ENCODE measurements around the gene TMEM247. TPM values are rescaled to one million over a fixed set of nuclear protein-coding genes. Genes with fewer than 3 reads are reported as not detected.
A peak's percentile ranks its signal among the peaks of the same experiment; 100 is the strongest.

Gene TMEM247
- total RNA-seq, 2 donors from 2014 or later = 2.6 TPM; not detected in 1

- WGBS = 83% methylated on average over 1 of the region's 1 CpG
- no peak overlapping the region for H3K27ac ChIP-seq
- no peak overlapping the region for H3K4me3 ChIP-seq
- no peaks in the 10 kb centered on the region for H3K36me3 ChIP-seq
- intact Hi-C loops (cut with DNase I) = no loop called here
- TF ChIP-seq CTCF (IDR thresholded peaks at IDR 0.05) (no peak), POLR2A (IDR thresholded peaks at IDR 0.05) (no peak), POLR2AphosphoS5 (IDR thresholded peaks at IDR 0.05) (no peak)
- H3K9me3 ChIP-seq = no peaks in the 10 kb centered on the region
- no peaks in the 10 kb centered on the region for H3K27me3 ChIP-seq (replicated peaks; ENCODE audit: insufficient read depth)
- H3K4me1 ChIP-seq (replicated peaks) = no peaks in the 10 kb centered on the region
- DNase-seq (ENCODE audit: low spot score) = no peak
Measured at GRCh38 chr2:46517485-46517884, 38.1 kb downstream of the TMEM247 start.

DNA sequence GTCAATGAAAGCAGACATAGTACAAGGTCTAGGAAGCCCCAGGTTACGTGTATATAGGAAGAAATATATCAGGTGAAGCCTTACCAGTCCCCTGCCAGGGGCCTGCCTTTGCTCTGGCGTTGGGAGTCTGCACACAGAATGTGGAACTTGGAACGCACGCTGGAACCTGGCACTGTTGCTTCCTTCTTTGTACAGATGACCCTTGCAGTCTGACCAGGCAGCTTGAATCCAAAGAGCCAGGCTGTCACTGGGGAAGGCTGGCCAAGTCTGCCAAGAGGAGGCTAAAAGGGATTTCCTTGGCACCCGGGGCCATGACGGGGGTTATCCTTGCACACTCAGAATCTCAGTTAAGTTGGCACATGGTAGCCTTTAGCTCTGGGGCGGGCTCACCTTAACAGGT, 39.5 kb downstream of the TMEM247 start:
- Histone ChIP-seq H3K4me1 (replicated peaks) (no peaks in the 10 kb centered on the region), H3K27me3 (replicated peaks; ENCODE audit: insufficient read depth) (no peaks in the 10 kb centered on the region), H3K36me3 (no peaks in the 10 kb centered on the region), H3K9me3 (no peaks in the 10 kb centered on the region), H3K27ac (no peak overlapping the region), H3K4me3 (no peak overlapping the region)
- intact Hi-C loops (cut with DNase I) = no loop called here
- DNase-seq (ENCODE audit: low spot score) = no peak
- WGBS = 73% methylated on average over 7 of the region's 7 CpGs
- TF ChIP-seq CTCF (IDR thresholded peaks at IDR 0.05) (no peak), POLR2A (IDR thresholded peaks at IDR 0.05) (no peak), POLR2AphosphoS5 (IDR thresholded peaks at IDR 0.05) (no peak)

DNA sequence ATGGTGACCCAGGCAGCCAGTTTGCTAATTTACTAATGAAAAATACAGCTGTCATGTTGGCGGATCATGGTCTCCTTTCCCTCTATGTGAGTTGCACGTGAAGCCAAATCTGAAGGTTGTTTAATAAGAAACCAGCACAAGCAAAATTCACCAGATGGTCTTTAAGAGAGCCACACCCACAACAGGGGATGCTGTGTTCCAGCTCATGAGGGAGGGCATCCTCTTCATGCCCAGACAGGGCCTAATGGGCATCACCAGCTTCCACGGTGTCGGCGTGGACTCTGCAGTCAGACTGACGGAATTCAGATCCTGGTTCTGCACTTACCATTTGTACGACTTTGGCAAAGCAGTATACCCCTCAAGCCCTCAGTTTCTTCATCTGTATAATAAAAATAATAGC, 39.9 kb downstream of the TMEM247 start:
- intact Hi-C loops (cut with DNase I) = no loop called here

GRCh38 chr2:46520130-46520711, 40.9 kb downstream of the TMEM247 start:
- peak overlapping the region; percentile 1 to 35 for H3K27ac ChIP-seq
- WGBS = 70% methylated on average over 10 of the region's 10 CpGs

More for the DNA sequence above, 39.9 kb downstream of the TMEM247 start:
- Histone ChIP-seq H3K36me3 (no peaks in the 10 kb centered on the region), H3K4me1 (replicated peaks) (no peaks in the 10 kb centered on the region), H3K9me3 (no peaks in the 10 kb centered on the region), H3K27me3 (replicated peaks; ENCODE audit: insufficient read depth) (no peaks in the 10 kb centered on the region), H3K4me3 (no peak overlapping the region), H3K27ac (no peak overlapping the region)
- no peak for TF ChIP-seq POLR2AphosphoS5 (IDR thresholded peaks at IDR 0.05)
- no peak for TF ChIP-seq POLR2A (IDR thresholded peaks at IDR 0.05)
- TF ChIP-seq CTCF (IDR thresholded peaks at IDR 0.05) = no peak
- 78% methylated on average over 7 of the region's 7 CpGs for WGBS
- no peak for DNase-seq (ENCODE audit: low spot score)

More at GRCh38 chr2:46520130-46520711, 40.9 kb downstream of the TMEM247 start:
- no peak for TF ChIP-seq POLR2A (IDR thresholded peaks at IDR 0.05)
- TF ChIP-seq POLR2AphosphoS5 (IDR thresholded peaks at IDR 0.05) = no peak
- no peak for TF ChIP-seq CTCF (IDR thresholded peaks at IDR 0.05)
- no peak for DNase-seq (ENCODE audit: low spot score)
- Histone ChIP-seq H3K9me3 (no peaks in the 10 kb centered on the region), H3K36me3 (no peaks in the 10 kb centered on the region), H3K27me3 (replicated peaks; ENCODE audit: insufficient read depth) (no peaks in the 10 kb centered on the region), H3K4me1 (replicated peaks) (no peaks in the 10 kb centered on the region), H3K4me3 (no peak overlapping the region)
- intact Hi-C loops (cut with DNase I) = no loop called here
